CD4-positive, alpha-beta T cell treated with Interleukin-6 for 4 hours (primary cell): ENCODE measurements around the gene CAMP.
A peak's percentile ranks its signal among the peaks of the same experiment; 100 is the strongest.
"Not testable (repeated sequence)": the region's sequence is repeated elsewhere in the genome, so short reads cannot be mapped to it uniquely, and the experiment has no call there.

Experiments used
- DNase-seq: peaks from one replicate; pipeline ENCODE4 v3.0.0-alpha.2; 2020; ENCODE audit warnings: mixed read lengths

Gene CAMP

DNA sequence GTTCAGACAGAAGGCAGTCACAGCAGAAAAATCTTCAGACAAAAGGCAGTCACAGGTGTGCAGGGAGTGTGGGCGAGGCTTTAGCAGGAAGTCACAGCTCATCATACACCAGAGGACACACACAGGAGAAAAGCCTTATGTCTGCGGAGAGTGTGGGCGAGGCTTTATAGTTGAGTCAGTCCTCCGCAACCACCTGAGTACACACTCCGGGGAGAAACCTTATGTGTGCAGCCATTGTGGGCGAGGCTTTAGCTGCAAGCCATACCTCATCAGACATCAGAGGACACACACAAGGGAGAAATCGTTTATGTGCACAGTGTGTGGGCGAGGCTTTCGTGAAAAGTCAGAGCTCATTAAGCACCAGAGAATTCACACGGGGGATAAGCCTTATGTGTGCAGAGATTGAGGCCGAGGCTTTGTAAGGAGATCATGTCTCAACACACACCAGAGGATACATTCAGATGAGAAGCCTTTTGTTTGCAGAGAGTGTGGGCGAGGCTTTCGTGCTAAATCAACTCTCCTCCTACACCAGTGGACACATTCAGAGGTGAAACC lies 45.2 kb downstream of the CAMP start:
- peak; percentile 87 for DNase-seq

GRCh38 chr3:48268936-48269561 lies 45.8 kb downstream of the CAMP start:
- peak; percentile 61 for DNase-seq

DNA sequence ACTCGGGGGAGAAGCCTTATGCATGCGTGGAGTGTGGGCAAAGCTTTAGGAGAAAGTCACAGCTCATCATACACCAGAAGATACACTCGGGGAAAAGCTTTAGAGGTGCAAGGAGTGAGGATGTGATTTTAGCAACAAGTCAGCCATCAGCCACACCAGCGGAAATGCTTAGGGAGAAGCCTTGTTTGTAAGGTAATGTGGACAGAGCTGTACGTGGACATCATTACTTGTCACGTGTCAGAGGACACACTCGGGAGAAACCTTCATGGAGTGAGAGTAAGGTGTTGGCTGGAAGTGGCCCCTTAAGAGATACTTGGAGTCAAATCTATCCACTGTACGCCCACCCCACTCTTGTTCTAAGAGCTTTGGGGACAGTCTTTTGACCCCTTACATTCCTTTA lies 46.3 kb downstream of the CAMP start:
- DNase-seq: no peak

DNA sequence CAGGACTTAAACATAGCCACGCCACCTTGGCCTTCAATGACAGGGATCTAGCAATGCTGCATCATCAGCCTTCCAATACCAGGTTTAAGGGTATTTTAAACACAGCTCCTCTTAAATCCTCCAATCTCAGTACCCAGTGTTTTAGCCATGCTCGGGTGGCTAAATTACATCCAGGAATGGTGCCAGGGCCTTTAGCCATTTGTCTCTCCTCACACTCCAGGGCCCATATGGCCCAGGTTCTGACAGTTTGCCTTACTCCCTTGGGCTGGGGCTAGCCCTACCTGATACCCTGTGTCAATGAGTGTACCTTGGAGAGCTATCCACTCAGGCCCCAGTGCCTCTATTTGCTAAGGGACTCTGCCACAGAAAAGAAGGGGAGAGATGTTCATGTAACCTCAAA lies 47.0 kb downstream of the CAMP start:
- no peak for DNase-seq

GRCh38 chr3:48271223-48271622 lies 47.9 kb downstream of the CAMP start:
- not testable (repeated sequence) for DNase-seq

- no peak for DNase-seq
Observed at GRCh38 chr3:48271763-48272498, 48.6 kb downstream of the CAMP start.

- peak; percentile 65 for DNase-seq
Observed at GRCh38 chr3:48273594-48274211, 50.4 kb downstream of the CAMP start.

- no peak for DNase-seq
Observed at GRCh38 chr3:48274452-48274851, 51.2 kb downstream of the CAMP start.
